K562 (cell line): Measurements from ENCODE around the gene GEMIN2.

Experiments used
- CREB1 ChIP-seq, 2 experiments: sonication (generic) in 1 of 2; formaldehyde crosslinking in 1 of 2; IDR thresholded peaks; 2 replicates each; pipeline versions ENCODE4 v1.6.1 to v1.8.0; 2012 to 2022; ENCODE audit warnings: inconsistent platforms in 1 of 2, mild to moderate bottlenecking in 1 of 2, missing genetic modification reagents in 1 of 2, moderate library complexity in 1 of 2
- ILK ChIP-seq: fragments of 450-650 bp; IDR thresholded peaks from 2 replicates; pipeline ENCODE4 v1.6.1; 2016; ENCODE audit warnings: missing genetic modification characterization, low read depth, mild to moderate bottlenecking, missing compliant biosample characterization, moderate library complexity, borderline replicate concordance
- KDM2B ChIP-seq: fragments of 250-450 bp; sonication (Bioruptor Pico); IDR thresholded peaks from 2 replicates; pipeline ENCODE4 v1.8.0; 2021; ENCODE audit warnings: mild to moderate bottlenecking, moderate library complexity
- MED1 ChIP-seq: sonication (generic); formaldehyde crosslinking; IDR thresholded peaks from 2 replicates; pipeline ENCODE4 v1.8.1; 2023; ENCODE audit warnings: missing genetic modification reagents, borderline replicate concordance
- SMAD1 ChIP-seq: fragments of 150-350 bp; IDR thresholded peaks from 2 replicates; pipeline ENCODE4 v1.6.1; 2014; ENCODE audit warnings: low read length, low read depth; ENCODE audit not compliant: partially characterized antibody

- no peak for TF ChIP-seq MED1 (CRISPR knock-in tag)
- no peak for TF ChIP-seq ILK
- no peak for TF ChIP-seq KDM2B (CRISPR knock-in tag)
- no peak for TF ChIP-seq SMAD1
- TF ChIP-seq CREB1 (IDR thresholded peaks at IDR 0.05), result no peak
- TF ChIP-seq CREB1 (CRISPR knock-in tag; IDR thresholded peaks at IDR 0.05), result no peak
Observed at GRCh38 chr14:39181026-39181692, 67.0 kb downstream of the GEMIN2 start.
